ENCODE data around the gene DCANP1. TPM values are rescaled to one million over a fixed set of nuclear protein-coding genes. Genes with fewer than 3 reads are reported as not detected.

Gene DCANP1
- total and polyA plus RNA-seq, 4 donors = 0.09 to 0.51 (median 0.28) TPM

GRCh38 chr5:135460246-135461033, 13.3 kb upstream of the DCANP1 start:
- no peak for DNase-seq
- Histone ChIP-seq H3K4me1 (ENCODE audit: control insufficient read depth in 5 of 5, insufficient read depth in 5 of 5, low read length in 5 of 5) (peaks cover 0 to 26% (median 9%) of the 10 kb centered on the region in 5 donors), H3K9me3 (ENCODE audit: control insufficient read depth in 4 of 4, insufficient read depth in 3 of 4, low read length in 3 of 4) (no peaks in the 10 kb centered on the region), H3K9ac (ENCODE audit: insufficient read depth in 1 of 2, low read length in 2 of 2) (no peak overlapping the region), H3K4me3 (no peak overlapping the region), H3K27ac (ENCODE audit: low read depth in 1 of 2, low read length in 1 of 2) (no peak overlapping the region), H3K27me3 (ENCODE audit: control insufficient read depth in 3 of 3, insufficient read depth in 3 of 3, low read length in 2 of 3) (peaks cover 0 to under 1% (median 0%) of the 10 kb centered on the region in 3 donors), H3K36me3 (ENCODE audit: control insufficient read depth in 4 of 4, insufficient read depth in 4 of 4, low read length in 4 of 4) (no peaks in the 10 kb centered on the region)
- ATAC-seq (ENCODE audit: insufficient read depth, low FRiP score) = no peak
- 66 to 70% methylated on average over 11 of the region's 11 CpGs for WGBS, 2 donors
- TF ChIP-seq CTCF (IDR thresholded peaks at IDR 0.05; ENCODE audit: control extremely low read depth, extremely low read depth) = no peak

- no peak overlapping the region for H3K27ac ChIP-seq (ENCODE audit: low read depth in 1 of 2, low read length in 1 of 2)
- ATAC-seq (ENCODE audit: insufficient read depth, low FRiP score) (peak; percentile 55), DNase-seq (peak; percentile 72 to 85 (median 80))
- no peak for TF ChIP-seq CTCF (IDR thresholded peaks at IDR 0.05; ENCODE audit: control extremely low read depth, extremely low read depth)
- no peaks in the 10 kb centered on the region for H3K27me3 ChIP-seq (ENCODE audit: control insufficient read depth in 3 of 3, insufficient read depth in 3 of 3, low read length in 2 of 3)
- no peaks in the 10 kb centered on the region for H3K36me3 ChIP-seq (ENCODE audit: control insufficient read depth in 4 of 4, insufficient read depth in 4 of 4, low read length in 4 of 4)
- H3K9me3 ChIP-seq (ENCODE audit: control insufficient read depth in 4 of 4, insufficient read depth in 3 of 4, low read length in 3 of 4) = no peaks in the 10 kb centered on the region
- H3K9ac ChIP-seq (ENCODE audit: insufficient read depth in 1 of 2, low read length in 2 of 2) = no peak overlapping the region
- H3K4me1 ChIP-seq (ENCODE audit: control insufficient read depth in 5 of 5, insufficient read depth in 5 of 5, low read length in 5 of 5) = peaks cover 0 to 26% (median 9%) of the 10 kb centered on the region in 5 donors
- H3K4me3 ChIP-seq = no peak overlapping the region
- WGBS, 2 donors = 23 to 37% methylated on average over 5 of the region's 5 CpGs
These were observed 11.8 kb upstream of the DCANP1 start for GRCh38 chr5:135458921-135459331.

- WGBS, 2 donors = 96 to 98% methylated on average over 4 of the region's 4 CpGs
These were observed 11.2 kb upstream of the DCANP1 start for GRCh38 chr5:135458356-135458755.

More at GRCh38 chr5:135458356-135458755, 11.2 kb upstream of the DCANP1 start:
- Histone ChIP-seq H3K9ac (ENCODE audit: insufficient read depth in 1 of 2, low read length in 2 of 2) (no peak overlapping the region), H3K27me3 (ENCODE audit: control insufficient read depth in 3 of 3, insufficient read depth in 3 of 3, low read length in 2 of 3) (no peaks in the 10 kb centered on the region), H3K4me1 (ENCODE audit: control insufficient read depth in 5 of 5, insufficient read depth in 5 of 5, low read length in 5 of 5) (peaks cover 0 to 26% (median 9%) of the 10 kb centered on the region in 5 donors), H3K4me3 (no peak overlapping the region), H3K27ac (ENCODE audit: low read depth in 1 of 2, low read length in 1 of 2) (no peak overlapping the region), H3K36me3 (ENCODE audit: control insufficient read depth in 4 of 4, insufficient read depth in 4 of 4, low read length in 4 of 4) (no peaks in the 10 kb centered on the region), H3K9me3 (ENCODE audit: control insufficient read depth in 4 of 4, insufficient read depth in 3 of 4, low read length in 3 of 4) (no peaks in the 10 kb centered on the region)
- DNase-seq (no peak), ATAC-seq (ENCODE audit: insufficient read depth, low FRiP score) (no peak)
- no peak for TF ChIP-seq CTCF (IDR thresholded peaks at IDR 0.05; ENCODE audit: control extremely low read depth, extremely low read depth)

Measured in lung (tissue), 12 donors.